Activated naive CD8-positive, alpha-beta T cell treated with anti-CD3 and anti-CD28 coated beads for 36 hours (primary cell): Measurements from ENCODE around the gene ADCY2. TPM values are rescaled to one million over a fixed set of nuclear protein-coding genes. Genes with fewer than 3 reads are reported as not detected.

ENCODE experiments used
- DNase-seq: peaks from one replicate; pipeline ENCODE4 v3.0.0; 2021
- H3K27ac Mint-ChIP-seq: one replicate; pipeline ENCODE4 v1.8.0; 2022; ENCODE audit warnings: mild to moderate bottlenecking, moderate library complexity, mixed read lengths
- H3K27me3 Mint-ChIP-seq: one replicate; pipeline ENCODE4 v1.8.0; 2022; ENCODE audit warnings: mild to moderate bottlenecking, mixed read lengths
- H3K36me3 Mint-ChIP-seq: one replicate; pipeline ENCODE4 v1.8.0; 2021; ENCODE audit warnings: mild to moderate bottlenecking, mixed read lengths
- H3K4me1 Mint-ChIP-seq: one replicate; pipeline ENCODE4 v1.8.0; 2021; ENCODE audit warnings: mixed read lengths
- H3K4me3 Mint-ChIP-seq: one replicate; pipeline ENCODE4 v1.8.0; 2022; ENCODE audit warnings: mild to moderate bottlenecking, moderate library complexity, mixed read lengths
- H3K9me3 Mint-ChIP-seq: one replicate; pipeline ENCODE4 v1.8.0; 2022; ENCODE audit warnings: mixed read lengths
- total RNA-seq, 2 experiments: library from RNA; stranded (reverse); gene quantifications; one replicate each; pipeline ENCODE4 v1.2.3, GENCODE V29; 2021

ADCY2 gene
- total RNA-seq, 2 experiments from 2014 or later: not detected

DNA sequence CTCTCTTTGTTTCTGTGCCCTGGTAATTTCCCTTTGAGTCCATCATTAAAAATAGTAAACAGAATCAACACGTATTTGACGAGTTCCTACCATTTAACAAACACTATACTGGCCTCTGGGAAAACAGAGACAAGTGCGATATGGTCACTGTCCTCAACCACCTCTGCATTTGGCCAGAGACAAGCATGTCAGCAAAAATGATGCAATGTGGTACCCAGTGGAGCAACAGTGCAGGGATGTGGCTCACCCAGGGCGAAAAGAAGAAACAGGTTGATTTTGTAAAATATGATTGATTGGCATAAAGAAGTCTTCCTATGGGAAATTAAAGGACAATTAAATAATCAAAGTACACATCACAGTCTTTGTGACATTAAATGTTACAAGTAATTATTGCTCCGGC, 355.9 kb downstream of the ADCY2 start:
- Mint-ChIP-seq H3K9me3 (no peaks in the 10 kb centered on the region), H3K27me3 (peaks cover 29% of the 10 kb centered on the region), H3K4me3 (no peak overlapping the region), H3K4me1 (no peaks in the 10 kb centered on the region), H3K36me3 (no peaks in the 10 kb centered on the region), H3K27ac (no peak overlapping the region)
- DNase-seq: no peak

DNA sequence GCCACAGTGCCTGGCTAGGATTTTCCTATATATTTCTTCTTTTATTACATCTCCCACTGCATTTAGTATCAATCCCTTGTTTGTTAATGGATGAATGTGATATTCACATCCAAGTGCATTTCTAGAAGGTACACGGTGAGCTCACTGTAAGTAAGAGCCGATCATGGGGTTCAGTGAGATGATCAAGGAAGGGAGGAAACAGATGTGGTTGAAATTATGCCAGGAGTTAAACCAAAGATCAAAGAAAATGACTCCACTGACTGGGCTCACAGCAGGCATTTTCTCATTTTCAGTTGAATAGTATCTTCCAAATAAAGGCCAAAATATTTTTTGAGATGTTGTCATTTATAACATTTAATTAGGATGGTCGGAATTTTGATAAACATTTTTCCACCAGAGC, 357.2 kb downstream of the ADCY2 start:
- Mint-ChIP-seq H3K27me3 (peaks cover 21% of the 10 kb centered on the region), H3K9me3 (no peaks in the 10 kb centered on the region), H3K4me1 (no peaks in the 10 kb centered on the region), H3K27ac (no peak overlapping the region), H3K36me3 (no peaks in the 10 kb centered on the region), H3K4me3 (no peak overlapping the region)
- DNase-seq: no peak

DNA sequence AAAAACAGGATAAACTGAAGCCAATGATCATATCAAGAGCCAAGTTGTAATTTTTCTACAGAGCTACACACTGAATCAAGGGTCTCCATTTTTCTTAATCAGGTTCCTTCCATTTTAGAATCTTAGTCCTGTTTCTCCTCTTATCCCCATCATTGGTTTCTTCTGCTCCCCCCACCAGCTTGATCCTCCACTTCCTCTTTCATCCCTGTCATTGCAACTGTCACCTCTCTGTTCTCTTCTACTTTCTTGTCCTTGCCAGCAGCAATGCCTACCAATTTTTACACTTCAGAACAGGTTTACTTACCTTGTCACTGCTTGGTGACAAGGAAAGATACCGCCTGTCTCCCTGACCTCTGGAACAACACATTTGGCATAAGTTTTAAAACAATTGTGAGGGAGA, 357.7 kb downstream of the ADCY2 start:
- Mint-ChIP-seq H3K4me1 (no peaks in the 10 kb centered on the region), H3K9me3 (no peaks in the 10 kb centered on the region), H3K4me3 (no peak overlapping the region), H3K36me3 (no peaks in the 10 kb centered on the region), H3K27me3 (peaks cover 24% of the 10 kb centered on the region), H3K27ac (no peak overlapping the region)
- DNase-seq: no peak

DNA sequence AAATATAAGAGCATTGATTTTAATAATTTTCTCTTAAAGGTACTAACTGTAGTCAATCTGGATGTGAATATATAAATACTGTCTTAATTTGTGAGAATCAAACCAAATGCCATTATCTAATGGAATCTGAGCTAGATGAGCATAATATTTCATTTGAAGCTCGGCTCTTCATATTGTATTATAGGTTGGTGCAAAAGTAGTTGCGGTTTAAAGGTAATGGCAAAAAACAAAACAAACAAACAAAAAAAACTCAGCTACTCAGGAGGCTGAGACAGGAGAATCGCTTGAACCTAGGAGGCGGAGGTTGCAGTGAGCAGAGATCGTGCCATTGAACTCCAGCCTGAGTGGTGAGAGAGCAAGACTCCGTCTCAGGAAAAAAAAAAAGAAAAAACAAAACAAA, 358.6 kb downstream of the ADCY2 start:
- no peak for DNase-seq
- Mint-ChIP-seq H3K4me1 (no peaks in the 10 kb centered on the region), H3K4me3 (no peak overlapping the region), H3K27ac (no peak overlapping the region), H3K9me3 (no peaks in the 10 kb centered on the region), H3K36me3 (no peaks in the 10 kb centered on the region), H3K27me3 (peaks cover 24% of the 10 kb centered on the region)

DNA sequence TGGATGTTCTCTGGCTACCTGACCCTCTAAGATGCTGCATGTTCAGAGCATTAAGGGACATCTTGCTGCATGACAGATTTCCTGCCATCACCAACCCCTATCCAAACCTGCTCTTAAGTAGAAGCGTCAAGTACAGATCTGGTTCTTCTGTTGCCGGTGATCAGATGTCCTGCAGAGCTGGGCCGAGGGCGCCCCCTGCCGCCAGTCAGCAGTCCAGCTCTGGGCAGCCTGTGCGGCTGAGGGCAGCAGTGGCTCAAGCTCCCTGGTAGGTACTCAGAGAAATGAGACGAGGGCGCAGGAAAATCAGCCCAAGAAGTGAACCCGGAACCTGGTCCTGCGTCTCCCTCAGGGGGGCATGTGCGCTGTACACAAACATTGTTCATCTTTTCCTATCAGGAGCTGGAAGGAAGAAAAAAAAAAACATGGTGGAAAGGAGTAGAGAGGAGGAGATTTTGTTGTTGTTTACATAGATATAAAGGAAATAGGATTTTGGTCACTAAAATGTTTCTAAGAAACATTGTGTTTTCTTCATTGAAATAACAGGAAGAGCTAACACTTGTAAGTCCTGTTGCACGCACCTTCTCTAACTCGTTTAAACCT, 359.2 kb downstream of the ADCY2 start:
- peaks cover 24% of the 10 kb centered on the region for H3K27me3 Mint-ChIP-seq
- H3K36me3 Mint-ChIP-seq: no peaks in the 10 kb centered on the region
- H3K27ac Mint-ChIP-seq: no peak overlapping the region

DNA sequence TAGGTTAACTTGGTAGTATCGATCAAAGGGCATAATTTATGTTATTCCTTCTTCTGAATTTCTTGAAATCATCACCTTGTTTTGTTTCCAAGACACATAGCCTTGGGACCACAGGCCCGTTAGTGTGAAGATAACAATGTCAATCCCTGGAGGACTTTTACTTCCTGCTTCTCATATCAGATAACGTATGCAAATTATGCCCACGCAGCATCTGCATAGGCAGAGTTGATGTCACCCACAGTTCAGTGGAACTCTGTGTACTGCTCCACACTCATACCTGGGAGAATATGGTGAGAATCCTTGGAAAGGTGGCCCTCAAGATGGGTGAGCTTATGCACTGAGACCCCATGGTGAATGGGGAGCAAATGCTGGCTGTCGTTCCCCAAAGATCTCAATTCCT, 360.0 kb downstream of the ADCY2 start:
- no peak overlapping the region for H3K27ac Mint-ChIP-seq
- H3K9me3 Mint-ChIP-seq: no peaks in the 10 kb centered on the region
- peaks cover 24% of the 10 kb centered on the region for H3K27me3 Mint-ChIP-seq
- H3K4me3 Mint-ChIP-seq: no peak overlapping the region
- no peak for DNase-seq
- H3K36me3 Mint-ChIP-seq: no peaks in the 10 kb centered on the region
- no peaks in the 10 kb centered on the region for H3K4me1 Mint-ChIP-seq

More for the DNA sequence above, 359.2 kb downstream of the ADCY2 start:
- Mint-ChIP-seq H3K9me3 (no peaks in the 10 kb centered on the region), H3K4me1 (no peaks in the 10 kb centered on the region), H3K4me3 (no peak overlapping the region)
- DNase-seq: peak; percentile 52

DNA sequence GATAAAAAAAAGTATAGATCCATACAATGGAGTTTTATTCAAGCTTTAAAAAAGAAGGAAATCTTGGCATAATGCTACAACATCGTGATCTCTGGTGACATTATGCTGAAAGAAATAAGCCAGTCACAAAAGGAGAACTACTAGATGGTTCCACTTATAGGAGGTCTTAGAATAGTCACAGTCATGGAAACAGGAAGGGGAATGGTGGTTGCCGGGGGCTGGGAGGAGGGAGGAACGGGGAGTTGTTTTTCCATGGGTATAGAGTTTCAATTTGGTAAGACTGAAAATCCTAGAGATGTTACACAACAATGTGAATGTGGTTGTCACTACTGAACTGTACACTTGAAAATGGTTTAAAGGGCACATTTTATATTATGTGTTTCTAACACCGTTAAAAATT, 360.5 kb downstream of the ADCY2 start:
- DNase-seq: no peak
- Mint-ChIP-seq H3K27ac (no peak overlapping the region), H3K27me3 (peaks cover 24% of the 10 kb centered on the region), H3K36me3 (no peaks in the 10 kb centered on the region), H3K9me3 (no peaks in the 10 kb centered on the region), H3K4me1 (no peaks in the 10 kb centered on the region), H3K4me3 (no peak overlapping the region)

DNA sequence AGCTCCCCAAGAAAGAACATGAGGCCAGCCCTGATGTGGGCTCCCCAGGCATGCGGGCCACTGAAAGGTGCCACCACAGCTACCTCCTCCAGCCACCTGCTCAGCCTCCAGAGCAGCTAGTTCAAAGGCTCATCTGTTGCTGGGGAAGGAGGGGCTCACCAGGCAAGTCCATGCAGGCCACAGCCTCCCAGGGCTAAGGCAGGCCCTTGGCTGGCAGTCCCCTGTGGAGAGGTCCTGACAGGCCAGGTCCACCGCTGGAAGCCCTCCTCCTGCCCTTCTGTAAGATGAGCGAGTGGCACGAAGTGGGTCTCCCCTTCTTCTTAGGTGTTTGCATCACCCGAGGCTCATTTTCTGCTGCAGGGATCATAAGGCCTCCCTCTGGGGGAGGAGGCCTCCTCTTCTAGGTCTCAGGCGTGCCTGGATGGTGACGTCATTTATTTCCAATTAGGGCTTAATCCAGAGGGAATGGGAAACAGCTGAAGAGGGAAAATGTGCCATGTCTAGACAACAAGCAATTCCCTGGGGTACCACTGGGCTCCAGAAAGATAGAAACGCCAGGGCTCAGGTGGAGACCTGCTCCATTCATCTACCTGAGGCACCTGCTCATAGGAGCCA, 363.4 kb downstream of the ADCY2 start:
- no peak overlapping the region for H3K4me3 Mint-ChIP-seq
- H3K9me3 Mint-ChIP-seq: no peaks in the 10 kb centered on the region
- DNase-seq: no peak
- peaks cover 19% of the 10 kb centered on the region for H3K27me3 Mint-ChIP-seq
- no peak overlapping the region for H3K27ac Mint-ChIP-seq
- no peaks in the 10 kb centered on the region for H3K36me3 Mint-ChIP-seq
- H3K4me1 Mint-ChIP-seq: no peaks in the 10 kb centered on the region

DNA sequence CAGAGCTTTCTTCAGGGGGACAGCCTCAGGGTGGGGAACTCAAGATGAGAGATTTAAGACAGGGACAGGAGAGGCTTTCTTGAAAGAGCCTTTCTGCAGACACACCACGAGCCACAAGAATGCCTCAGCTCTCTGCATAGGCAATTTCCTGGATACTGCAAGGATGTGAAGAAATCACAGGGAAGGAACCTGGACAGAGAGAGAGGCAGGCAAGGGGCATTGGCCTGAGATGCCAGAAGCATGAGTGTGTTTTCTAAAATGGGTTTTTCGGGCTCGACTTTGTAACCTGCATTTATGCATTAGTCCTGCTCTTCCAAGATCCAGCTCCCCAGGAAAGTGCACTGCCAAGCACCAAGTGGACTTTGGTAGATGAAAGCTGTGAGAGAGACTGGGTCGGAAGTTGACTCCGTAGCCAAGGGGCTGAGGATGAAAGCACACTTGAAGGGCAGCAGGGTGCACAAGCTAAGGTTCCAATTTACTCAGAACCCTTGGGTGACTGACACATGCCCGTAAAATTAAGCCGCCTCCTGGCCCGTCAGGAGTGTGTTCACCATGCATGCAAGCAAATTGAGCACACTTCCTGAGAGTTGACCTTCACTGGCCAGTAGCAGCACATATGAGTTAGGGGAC, 364.1 kb downstream of the ADCY2 start:
- Mint-ChIP-seq H3K4me3 (no peak overlapping the region), H3K4me1 (no peaks in the 10 kb centered on the region), H3K27me3 (peaks cover 19% of the 10 kb centered on the region), H3K27ac (no peak overlapping the region), H3K36me3 (no peaks in the 10 kb centered on the region), H3K9me3 (no peaks in the 10 kb centered on the region)
- no peak for DNase-seq

DNA sequence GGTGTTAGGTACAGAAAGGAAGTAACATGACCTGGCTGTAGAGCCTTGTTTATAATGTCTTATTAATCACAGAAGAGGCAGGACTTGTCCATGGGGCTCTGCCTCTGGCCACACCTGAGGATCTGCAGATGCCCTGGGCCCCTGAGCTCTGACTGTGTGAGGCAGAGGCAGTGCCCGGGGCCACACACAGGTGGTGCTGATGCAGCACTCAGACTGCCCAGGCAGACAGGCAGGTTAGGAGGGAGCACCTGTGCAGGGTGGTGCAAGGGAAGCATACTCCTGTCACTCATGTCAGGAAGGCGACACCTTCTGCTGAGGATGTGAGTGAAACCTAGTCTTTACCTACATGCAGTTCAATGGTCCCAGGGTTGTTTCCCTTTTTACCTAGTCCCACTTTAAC, 366.3 kb downstream of the ADCY2 start:
- Mint-ChIP-seq H3K36me3 (no peaks in the 10 kb centered on the region), H3K4me3 (no peak overlapping the region), H3K4me1 (no peaks in the 10 kb centered on the region), H3K27me3 (peaks cover 37% of the 10 kb centered on the region), H3K9me3 (no peaks in the 10 kb centered on the region), H3K27ac (no peak overlapping the region)
- no peak for DNase-seq

DNA sequence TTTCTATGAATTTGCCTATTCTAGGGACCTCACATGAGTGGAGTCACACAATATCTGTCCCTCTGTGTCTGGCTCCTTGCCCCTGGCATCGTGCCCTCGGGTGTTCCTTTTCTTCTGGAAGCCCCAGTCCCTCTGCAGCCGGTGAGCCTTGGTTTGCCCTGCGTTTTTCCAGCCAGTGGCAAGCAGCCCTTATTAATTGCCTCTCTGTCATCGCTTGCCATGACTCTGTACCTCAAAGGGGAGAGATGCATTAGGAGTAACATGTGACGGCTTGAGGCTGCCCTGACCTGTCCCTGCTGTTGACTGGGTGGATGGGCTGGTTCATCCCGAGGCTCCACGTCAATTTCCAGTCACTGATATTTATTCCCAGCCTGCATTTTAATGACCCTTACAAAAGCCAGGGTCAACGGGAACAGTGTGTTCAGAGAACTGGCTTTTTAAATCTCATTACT, 367.7 kb downstream of the ADCY2 start:
- Mint-ChIP-seq H3K27ac (no peak overlapping the region), H3K4me1 (no peaks in the 10 kb centered on the region), H3K9me3 (no peaks in the 10 kb centered on the region), H3K4me3 (no peak overlapping the region), H3K36me3 (no peaks in the 10 kb centered on the region), H3K27me3 (peaks cover 34% of the 10 kb centered on the region)
- no peak for DNase-seq

DNA sequence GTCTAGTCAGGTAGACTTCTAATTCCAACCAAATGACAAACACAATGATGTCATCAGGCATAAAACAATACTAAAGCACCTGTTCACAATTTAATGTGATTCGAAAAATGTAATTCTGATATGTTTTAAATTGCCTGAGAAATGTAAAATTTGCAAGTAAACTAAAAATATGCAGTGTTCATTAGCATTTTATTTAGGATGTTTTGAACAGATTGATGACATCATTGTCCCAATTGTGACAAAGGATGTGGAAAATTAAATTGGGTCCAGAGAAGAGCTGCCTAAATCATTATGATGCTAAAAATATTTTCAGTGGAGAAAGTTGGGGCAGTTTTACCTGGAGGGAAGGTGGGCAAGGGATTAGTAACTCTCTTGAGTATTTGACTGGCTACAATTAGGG, 368.5 kb downstream of the ADCY2 start:
- Mint-ChIP-seq H3K27me3 (peaks cover 34% of the 10 kb centered on the region), H3K4me3 (no peak overlapping the region), H3K4me1 (no peaks in the 10 kb centered on the region), H3K27ac (no peak overlapping the region), H3K36me3 (no peaks in the 10 kb centered on the region), H3K9me3 (no peaks in the 10 kb centered on the region)
- DNase-seq: no peak

DNA sequence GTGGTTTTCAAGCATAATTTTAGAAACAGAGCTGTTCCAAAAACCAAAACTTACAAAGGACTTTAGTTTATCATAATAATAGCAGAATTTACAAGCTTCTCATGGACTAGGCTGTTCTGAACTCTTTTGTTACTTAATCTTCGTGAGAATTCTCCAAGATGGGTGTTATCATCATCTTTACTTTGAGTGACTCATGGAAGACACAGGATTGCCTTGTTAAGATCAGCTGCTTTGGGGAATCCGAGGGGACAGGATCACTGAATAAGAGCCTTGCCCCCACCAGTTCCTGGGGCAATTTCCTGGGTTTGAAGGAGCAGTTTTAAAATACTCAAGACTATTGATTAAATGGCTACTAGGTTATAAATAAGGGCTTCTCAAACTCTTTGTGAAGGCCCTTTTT, 374.5 kb downstream of the ADCY2 start:
- Mint-ChIP-seq H3K36me3 (no peaks in the 10 kb centered on the region), H3K27ac (no peak overlapping the region), H3K4me3 (no peak overlapping the region), H3K4me1 (no peaks in the 10 kb centered on the region), H3K9me3 (no peaks in the 10 kb centered on the region), H3K27me3 (peaks cover 30% of the 10 kb centered on the region)
- DNase-seq: no peak

DNA sequence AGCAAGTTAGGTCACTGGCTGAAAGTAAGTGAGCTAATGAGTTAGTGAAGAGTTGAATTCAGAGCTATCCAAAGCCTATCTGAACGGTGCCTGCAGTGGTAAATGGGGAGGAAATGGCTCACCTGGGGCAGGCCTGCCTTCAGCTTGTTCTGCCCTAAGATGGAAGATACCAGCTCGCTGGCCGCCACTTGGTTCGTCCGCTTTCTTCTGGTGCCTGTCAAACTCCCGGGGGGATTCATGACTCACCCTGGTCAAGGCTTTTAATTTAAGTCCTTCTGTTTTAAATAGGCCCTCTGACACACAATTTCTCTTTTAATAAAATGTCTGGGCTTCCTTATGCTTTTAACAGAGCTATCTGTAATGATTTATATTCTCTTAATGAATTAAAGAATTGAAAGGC, 376.2 kb downstream of the ADCY2 start:
- Mint-ChIP-seq H3K4me3 (no peak overlapping the region), H3K27me3 (peaks cover 28% of the 10 kb centered on the region), H3K9me3 (no peaks in the 10 kb centered on the region), H3K27ac (no peak overlapping the region), H3K4me1 (no peaks in the 10 kb centered on the region), H3K36me3 (no peaks in the 10 kb centered on the region)
- DNase-seq: no peak

DNA sequence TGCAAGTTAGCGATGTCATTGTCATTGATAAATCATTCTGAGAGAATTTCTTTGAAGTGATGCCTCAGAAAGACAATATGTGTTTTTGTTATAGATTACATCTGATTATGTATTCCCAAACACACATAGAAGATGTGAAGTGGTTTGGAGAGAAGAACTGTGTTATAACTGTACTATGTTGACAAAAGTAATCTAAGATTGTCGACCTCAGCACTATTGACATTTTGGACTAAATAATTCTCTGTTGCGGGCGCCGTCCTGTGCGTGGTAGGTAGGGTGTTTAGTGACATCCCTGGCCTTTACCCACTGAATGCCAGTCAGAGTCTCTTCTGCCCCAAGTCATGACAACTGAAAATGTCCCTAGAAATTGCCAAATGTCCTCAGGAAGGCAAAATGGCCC, 377.2 kb downstream of the ADCY2 start:
- Mint-ChIP-seq H3K4me1 (no peaks in the 10 kb centered on the region), H3K4me3 (no peak overlapping the region), H3K27me3 (peaks cover 37% of the 10 kb centered on the region), H3K9me3 (no peaks in the 10 kb centered on the region), H3K27ac (no peak overlapping the region), H3K36me3 (no peaks in the 10 kb centered on the region)
- no peak for DNase-seq

DNA sequence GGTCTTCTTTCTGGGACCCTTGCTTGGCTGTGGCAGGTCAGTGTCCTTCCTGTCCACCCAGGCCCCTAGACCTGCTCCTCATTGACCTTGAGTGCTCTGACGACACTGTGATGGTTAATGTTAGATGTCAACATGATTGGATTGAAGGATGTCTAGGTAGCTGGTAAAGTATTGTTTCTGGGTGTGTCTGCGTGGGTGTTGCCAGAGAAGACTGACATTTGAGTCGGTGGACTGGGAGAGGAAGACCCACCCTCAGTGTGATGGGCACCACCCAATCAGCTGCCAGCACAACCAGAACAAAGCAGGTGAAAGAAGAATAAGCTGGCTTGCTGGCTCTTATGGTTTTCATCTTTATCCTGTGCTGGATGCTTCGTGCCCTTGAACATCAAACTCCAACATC, 380.5 kb downstream of the ADCY2 start:
- no peak overlapping the region for H3K4me3 Mint-ChIP-seq
- no peak for DNase-seq
- H3K27me3 Mint-ChIP-seq: peaks cover 56% of the 10 kb centered on the region
- H3K4me1 Mint-ChIP-seq: peaks cover 10% of the 10 kb centered on the region
- H3K27ac Mint-ChIP-seq: no peak overlapping the region
- H3K36me3 Mint-ChIP-seq: no peaks in the 10 kb centered on the region
- H3K9me3 Mint-ChIP-seq: no peaks in the 10 kb centered on the region
